Neural progenitor cell (in vitro differentiated cells): Measurements from ENCODE around the gene LSP1. TPM values are rescaled to one million over a fixed set of nuclear protein-coding genes. Genes with fewer than 3 reads are reported as not detected.

ENCODE experiments used
- DNase-seq: peaks from one replicate; pipeline ENCODE4 v3.0.0-alpha.2; 2016; ENCODE audit warnings: low spot score
- H2AFZ ChIP-seq: fragments of 200-600 bp; sonication (generic); replicated peaks from 2 replicates; pipeline ENCODE4 v1.6.1; 2016; ENCODE audit warnings: antibody characterized with exemption
- H3F3A ChIP-seq: fragments of 200-600 bp; sonication (generic); 2 replicates; pipeline ENCODE4 v1.6.1; 2016; ENCODE audit warnings: antibody characterized with exemption, low read depth
- H3K27ac ChIP-seq: fragments of 200-600 bp; sonication (generic); 2 replicates; pipeline ENCODE4 v1.5.1; 2016; ENCODE audit warnings: mild to moderate bottlenecking
- H3K27me3 ChIP-seq: fragments of 200-600 bp; sonication (generic); 2 replicates; pipeline ENCODE4 v1.6.1; 2016; ENCODE audit warnings: mild to moderate bottlenecking, moderate library complexity
- H3K36me3 ChIP-seq: fragments of 200-600 bp; sonication (generic); 2 replicates; pipeline ENCODE4 v1.5.1; 2016
- H3K4me1 ChIP-seq: fragments of 200-600 bp; sonication (generic); 2 replicates; pipeline ENCODE4 v1.6.1; 2016; ENCODE audit warnings: mixed run types
- H3K4me2 ChIP-seq: fragments of 200-600 bp; sonication (generic); 2 replicates; pipeline ENCODE4 v1.6.1; 2016
- H3K4me3 ChIP-seq: fragments of 200-600 bp; sonication (generic); 2 replicates; pipeline ENCODE4 v1.5.1; 2016
- H3K79me2 ChIP-seq: fragments of 200-600 bp; sonication (generic); 2 replicates; pipeline ENCODE4 v1.6.1; 2016; ENCODE audit warnings: low read depth
- H3K9ac ChIP-seq: fragments of 200-600 bp; sonication (generic); 2 replicates; pipeline ENCODE4 v1.6.1; 2016
- H3K9me3 ChIP-seq: fragments of 200-600 bp; sonication (generic); 2 replicates; pipeline ENCODE4 v1.5.1; 2016; ENCODE audit warnings: low read depth
- H4K20me1 ChIP-seq: fragments of 200-600 bp; sonication (generic); 2 replicates; pipeline ENCODE4 v1.6.1; 2016; ENCODE audit warnings: low read depth
- H3K27ac Mint-ChIP-seq: 3 replicates; pipeline ENCODE4 v1.8.0; 2021; ENCODE audit warnings: mixed read lengths
- H3K27me3 Mint-ChIP-seq: 2 replicates; pipeline ENCODE4 v1.8.0; 2022; ENCODE audit warnings: low read depth, mild to moderate bottlenecking, inconsistent platforms, moderate library complexity, mixed read lengths; ENCODE audit not compliant: insufficient read depth
- H3K36me3 Mint-ChIP-seq: 3 replicates; pipeline ENCODE4 v1.8.0; 2021; ENCODE audit warnings: mixed read lengths
- H3K4me1 Mint-ChIP-seq: 3 replicates; pipeline ENCODE4 v1.8.0; 2021; ENCODE audit warnings: mixed read lengths
- H3K4me3 Mint-ChIP-seq: 3 replicates; pipeline ENCODE4 v1.8.0; 2021; ENCODE audit warnings: mild to moderate bottlenecking, moderate library complexity, mixed read lengths
- H3K9me3 Mint-ChIP-seq: 3 replicates; pipeline ENCODE4 v1.8.0; 2020; ENCODE audit warnings: mixed read lengths
- CTCF ChIP-seq: fragments of 200-600 bp; sonication (generic); IDR thresholded peaks from 2 replicates; pipeline ENCODE4 v1.5.1; 2017; ENCODE audit warnings: antibody characterized with exemption, mild to moderate bottlenecking
- EZH2 ChIP-seq: fragments of 200-600 bp; sonication (generic); IDR thresholded peaks from 2 replicates; pipeline ENCODE4 v1.6.1; 2017; ENCODE audit warnings: antibody characterized with exemption, mild to moderate bottlenecking, moderate library complexity
- EZH2phosphoT487 ChIP-seq: fragments of 200-600 bp; sonication (generic); IDR thresholded peaks from 2 replicates; pipeline ENCODE4 v1.6.1; 2017; ENCODE audit warnings: antibody characterized with exemption
- total RNA-seq: library from RNA; depleted of rRNA; stranded (reverse); fragments of >200 nt; gene quantifications from 2 replicates; pipeline ENCODE4 v1.2.3, GENCODE V29; 2015; ENCODE audit warnings: low replicate concordance

LSP1 gene
- total RNA-seq, 1 donor from 2014 or later, result not detected

GRCh38 chr11:1838426-1839144 lies 14.3 kb upstream of the LSP1 start, which contains the start of gene TNNI2:
Gene TNNI2, plus strand, starts transcription at chr11:1838981. Its CDS starts 716 bp downstream, at chr11:1839697.
- H3K9me3 ChIP-seq, result no peaks in the 10 kb centered on the region
- Mint-ChIP-seq H3K9me3 (no peaks in the 10 kb centered on the region), H3K4me3 (no peak within 1 kb of the TSS), H3K4me1 (peaks cover 5% of the 10 kb centered on the region), H3K36me3 (no peaks in the 10 kb centered on the region), H3K27me3 (peaks cover 2% of the 10 kb centered on the region), H3K27ac (no peak within 1 kb of the TSS)
- H3K4me3 ChIP-seq, result no peak within 1 kb of the TSS
- DNase-seq, result no peak
- H3K4me1 ChIP-seq, result peaks cover 5% of the 10 kb centered on the region
- no peak for TF ChIP-seq EZH2phosphoT487
- TF ChIP-seq EZH2, result no peak
- TF ChIP-seq CTCF, result no peak
- H2AFZ ChIP-seq, result peak within 1 kb of the TSS; percentile 72
- H3K9ac ChIP-seq, result no peak within 1 kb of the TSS
- no peaks in the 10 kb centered on the region for H3K36me3 ChIP-seq
- no peaks in the 10 kb centered on the region for H3K79me2 ChIP-seq
- no peak within 1 kb of the TSS for H3K27ac ChIP-seq
- H4K20me1 ChIP-seq, result no peaks in the 10 kb centered on the region
- no peaks in the 10 kb centered on the region for H3K27me3 ChIP-seq
- H3K4me2 ChIP-seq, result no peak within 1 kb of the TSS
- no peaks in the 10 kb centered on the region for H3F3A ChIP-seq

DNA sequence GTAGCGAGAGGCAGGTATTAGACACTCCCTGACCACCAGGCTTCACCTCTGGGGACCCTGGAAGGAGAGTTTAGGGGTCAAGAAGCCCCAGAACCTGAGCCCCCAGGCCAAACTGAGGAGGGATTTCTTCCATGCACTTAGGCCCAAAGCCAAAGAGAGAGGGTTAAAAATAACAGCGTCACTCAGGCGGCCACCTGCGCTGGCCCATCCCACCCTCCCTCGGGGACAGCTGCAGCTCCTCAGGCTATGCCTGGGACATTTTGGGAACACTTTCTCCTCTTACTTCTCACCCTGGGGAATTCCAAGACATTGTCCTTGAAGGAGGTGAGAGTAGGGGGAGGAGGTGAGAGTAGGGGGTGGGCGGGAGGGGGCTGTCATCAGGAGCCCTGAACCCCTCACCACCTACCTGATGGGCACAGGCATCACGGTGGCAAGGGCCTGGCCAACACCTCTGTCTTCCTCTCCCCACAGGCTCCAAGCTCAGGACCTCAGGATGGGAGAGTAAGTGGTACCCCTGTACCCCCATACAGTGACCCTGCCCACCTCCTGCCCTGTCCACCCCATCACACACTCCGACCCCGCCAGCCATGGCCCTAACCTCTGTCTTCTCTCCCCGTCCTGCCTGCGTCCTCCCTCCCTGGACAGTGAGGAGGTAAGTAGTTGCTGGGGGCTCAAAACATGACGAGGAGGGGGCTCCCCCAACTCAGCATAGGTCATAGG lies 13.5 kb upstream of the LSP1 start:
- Histone ChIP-seq H3K9ac (no peak overlapping the region), H3K79me2 (no peaks in the 10 kb centered on the region), H3K4me2 (no peak overlapping the region), H3K36me3 (no peaks in the 10 kb centered on the region), H3K4me1 (peaks cover 5% of the 10 kb centered on the region), H4K20me1 (no peaks in the 10 kb centered on the region), H3K9me3 (no peaks in the 10 kb centered on the region), H2AFZ (no peak overlapping the region), H3K27me3 (no peaks in the 10 kb centered on the region), H3K4me3 (no peak overlapping the region), H3K27ac (no peak overlapping the region), H3F3A (no peaks in the 10 kb centered on the region)
- TF ChIP-seq CTCF (no peak), EZH2 (no peak), EZH2phosphoT487 (no peak)
- H3K27ac Mint-ChIP-seq, result no peak overlapping the region
- DNase-seq, result no peak
- H3K4me1 Mint-ChIP-seq, result peaks cover 5% of the 10 kb centered on the region
- no peaks in the 10 kb centered on the region for H3K9me3 Mint-ChIP-seq
- H3K4me3 Mint-ChIP-seq, result no peak overlapping the region
- H3K27me3 Mint-ChIP-seq, result peaks cover 2% of the 10 kb centered on the region
- no peaks in the 10 kb centered on the region for H3K36me3 Mint-ChIP-seq

DNA sequence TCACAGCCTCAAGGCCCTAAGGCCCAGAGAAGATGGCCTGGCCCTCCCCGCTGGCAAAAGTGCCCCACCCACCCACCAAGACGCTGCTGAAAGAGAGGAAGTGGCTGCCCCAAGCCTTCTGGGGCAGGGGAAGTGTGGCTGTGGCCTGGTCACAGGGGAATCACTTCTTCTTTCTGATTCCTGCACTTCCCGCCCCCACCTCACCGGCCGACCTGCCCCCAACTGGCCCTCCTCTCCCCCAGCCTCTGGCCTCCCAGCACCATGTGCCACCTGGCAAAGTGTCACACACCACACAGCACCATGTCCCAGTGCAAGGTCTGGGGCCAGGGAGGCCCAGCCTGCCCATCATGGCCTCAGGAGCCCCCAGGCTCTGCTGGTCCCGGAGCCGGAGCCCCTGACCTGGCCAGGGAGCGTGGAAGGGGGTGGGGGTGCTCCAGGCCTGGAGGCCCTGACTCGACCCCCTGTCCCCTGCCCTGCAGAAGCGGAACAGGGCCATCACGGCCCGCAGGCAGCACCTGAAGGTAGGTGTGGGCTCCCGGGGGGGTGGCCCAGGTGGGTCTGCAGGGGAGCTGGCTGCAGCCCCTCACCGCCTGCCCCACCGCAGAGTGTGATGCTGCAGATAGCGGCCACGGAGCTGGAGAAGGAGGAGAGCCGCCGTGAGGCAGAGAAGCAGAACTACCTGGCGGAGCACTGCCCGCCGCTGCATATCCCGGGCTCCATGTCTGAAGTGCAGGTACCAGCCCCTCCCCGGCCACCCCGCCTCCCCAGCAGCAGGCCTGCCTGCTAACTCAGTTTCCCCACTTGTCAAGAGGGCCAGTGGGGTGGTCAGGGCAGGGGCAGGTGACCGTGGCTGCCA lies 12.7 kb upstream of the LSP1 start:
- no peaks in the 10 kb centered on the region for H3K9me3 Mint-ChIP-seq
- no peak overlapping the region for H3K4me3 Mint-ChIP-seq
- Histone ChIP-seq H3K4me3 (no peak overlapping the region), H3K27ac (no peak overlapping the region), H2AFZ (no peak overlapping the region), H3K4me2 (no peak overlapping the region), H3K4me1 (peaks cover 5% of the 10 kb centered on the region), H3K27me3 (no peaks in the 10 kb centered on the region), H3K9ac (no peak overlapping the region), H3K9me3 (no peaks in the 10 kb centered on the region), H3K79me2 (no peaks in the 10 kb centered on the region), H3K36me3 (no peaks in the 10 kb centered on the region), H4K20me1 (no peaks in the 10 kb centered on the region), H3F3A (no peaks in the 10 kb centered on the region)
- DNase-seq, result no peak
- TF ChIP-seq EZH2phosphoT487 (no peak), EZH2 (no peak), CTCF (no peak)
- no peaks in the 10 kb centered on the region for H3K36me3 Mint-ChIP-seq
- H3K27ac Mint-ChIP-seq, result no peak overlapping the region
- peaks cover 12% of the 10 kb centered on the region for H3K4me1 Mint-ChIP-seq
- no peaks in the 10 kb centered on the region for H3K27me3 Mint-ChIP-seq
